ENCODE data around the gene ARHGEF28.

Gene ARHGEF28

DNA sequence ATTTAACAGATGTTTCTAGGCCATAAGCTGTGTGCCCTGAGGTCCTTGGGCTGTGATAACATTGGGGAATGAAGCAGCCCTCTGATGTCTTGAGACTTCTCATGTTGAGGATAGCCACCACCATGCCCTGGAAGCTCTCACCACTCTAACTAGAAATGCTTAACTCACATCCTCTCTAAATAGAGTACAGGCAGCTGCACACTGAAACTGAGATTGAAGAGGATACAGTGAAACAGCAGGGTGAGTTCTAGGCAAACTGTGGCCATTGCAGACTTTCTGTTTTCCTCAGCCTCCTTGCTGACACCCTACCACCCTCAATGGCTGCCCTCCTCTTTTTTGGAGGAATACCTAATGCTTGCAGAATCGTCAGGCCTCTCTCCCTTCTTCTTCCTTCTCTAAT is 38.1 kb upstream of the ARHGEF28 start:
- Histone ChIP-seq H3K4me2 (ENCODE audit: insufficient read depth, low read length) (no peak overlapping the region), H3K36me3 (ENCODE audit: insufficient read depth, low read length) (peaks cover 11% of the 10 kb centered on the region; the same call in 1 of the 2 replicates), H3K9me3 (ENCODE audit: insufficient read depth, low read length, severe bottlenecking) (no peaks in the 10 kb centered on the region), H3K9ac (ENCODE audit: low read depth, low read length) (no peak overlapping the region), H3K79me2 (ENCODE audit: insufficient read depth, low read length) (no peaks in the 10 kb centered on the region), H2AFZ (ENCODE audit: low read depth, low read length) (no peak overlapping the region), H4K20me1 (ENCODE audit: insufficient read depth, low read length) (peaks cover 6% of the 10 kb centered on the region; the same call in 1 of the 2 replicates), H3K4me3 (ENCODE audit: low read depth in 1 of 2, low read length in 2 of 2) (no peak overlapping the region), H3K27ac (ENCODE audit: low read length) (no peak overlapping the region), H3K4me1 (ENCODE audit: insufficient read depth, low read length) (no peaks in the 10 kb centered on the region), H3K27me3 (ENCODE audit: insufficient read depth, low read length, poor library complexity) (no peaks in the 10 kb centered on the region)
- TF ChIP-seq, protein P1, sequence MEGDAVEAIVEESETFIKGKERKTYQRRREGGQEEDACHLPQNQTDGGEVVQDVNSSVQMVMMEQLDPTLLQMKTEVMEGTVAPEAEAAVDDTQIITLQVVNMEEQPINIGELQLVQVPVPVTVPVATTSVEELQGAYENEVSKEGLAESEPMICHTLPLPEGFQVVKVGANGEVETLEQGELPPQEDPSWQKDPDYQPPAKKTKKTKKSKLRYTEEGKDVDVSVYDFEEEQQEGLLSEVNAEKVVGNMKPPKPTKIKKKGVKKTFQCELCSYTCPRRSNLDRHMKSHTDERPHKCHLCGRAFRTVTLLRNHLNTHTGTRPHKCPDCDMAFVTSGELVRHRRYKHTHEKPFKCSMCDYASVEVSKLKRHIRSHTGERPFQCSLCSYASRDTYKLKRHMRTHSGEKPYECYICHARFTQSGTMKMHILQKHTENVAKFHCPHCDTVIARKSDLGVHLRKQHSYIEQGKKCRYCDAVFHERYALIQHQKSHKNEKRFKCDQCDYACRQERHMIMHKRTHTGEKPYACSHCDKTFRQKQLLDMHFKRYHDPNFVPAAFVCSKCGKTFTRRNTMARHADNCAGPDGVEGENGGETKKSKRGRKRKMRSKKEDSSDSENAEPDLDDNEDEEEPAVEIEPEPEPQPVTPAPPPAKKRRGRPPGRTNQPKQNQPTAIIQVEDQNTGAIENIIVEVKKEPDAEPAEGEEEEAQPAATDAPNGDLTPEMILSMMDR (IDR thresholded peaks at IDR 0.05; ENCODE audit: borderline replicate concordance, extremely low read depth, low read length, poor library complexity, severe bottlenecking): no peak
- TF ChIP-seq EZH2 (IDR thresholded peaks at IDR 0.05; ENCODE audit: borderline replicate concordance, low read depth, low read length, severe bottlenecking): no peak
- DNase-seq: no peak
- no peak for ATAC-seq (ENCODE audit: insufficient read depth, low read depth)

DNA sequence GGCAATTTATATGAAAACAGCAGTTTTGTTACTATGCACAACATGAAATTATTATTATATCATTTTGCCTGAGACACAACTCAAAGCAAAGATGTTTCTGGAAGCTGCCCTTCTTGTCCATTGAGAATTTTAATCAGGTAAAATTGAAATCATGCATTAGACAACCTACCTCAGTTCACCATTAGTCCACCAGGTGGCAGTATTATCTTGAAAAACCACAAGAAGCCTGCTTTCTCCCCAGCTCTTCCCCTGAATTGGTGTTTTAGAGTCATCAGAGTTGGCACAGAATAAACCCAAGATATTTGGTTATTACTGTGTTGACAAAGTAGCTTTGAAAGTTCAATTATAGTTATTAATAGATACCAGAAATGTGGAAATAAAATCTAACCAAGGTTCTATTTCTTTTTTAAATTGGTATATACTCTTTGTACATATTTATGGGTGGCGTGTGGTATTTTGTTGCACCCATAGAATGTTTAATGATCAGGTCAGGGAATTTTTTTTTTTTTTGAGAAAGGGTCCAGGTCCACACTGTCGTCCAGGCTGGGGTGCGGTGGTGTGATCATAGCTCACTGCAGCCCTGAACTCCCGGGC is 34.8 kb upstream of the ARHGEF28 start:
- Histone ChIP-seq H3K4me2 (ENCODE audit: insufficient read depth, low read length) (no peak overlapping the region), H3K4me1 (ENCODE audit: insufficient read depth, low read length) (no peaks in the 10 kb centered on the region), H3K36me3 (ENCODE audit: insufficient read depth, low read length) (no peaks in the 10 kb centered on the region), H3K9me3 (ENCODE audit: insufficient read depth, low read length, severe bottlenecking) (no peaks in the 10 kb centered on the region), H3K9ac (ENCODE audit: low read depth, low read length) (no peak overlapping the region), H3K4me3 (ENCODE audit: low read depth in 1 of 2, low read length in 2 of 2) (no peak overlapping the region), H3K27me3 (ENCODE audit: insufficient read depth, low read length, poor library complexity) (no peaks in the 10 kb centered on the region), H4K20me1 (ENCODE audit: insufficient read depth, low read length) (no peaks in the 10 kb centered on the region), H3K79me2 (ENCODE audit: insufficient read depth, low read length) (no peaks in the 10 kb centered on the region), H3K27ac (ENCODE audit: low read length) (no peak overlapping the region), H2AFZ (ENCODE audit: low read depth, low read length) (no peak overlapping the region)
- TF ChIP-seq, protein P1 (IDR thresholded peaks at IDR 0.05; ENCODE audit: borderline replicate concordance, extremely low read depth, low read length, poor library complexity, severe bottlenecking): peak; percentile 90
- TF ChIP-seq EZH2 (IDR thresholded peaks at IDR 0.05; ENCODE audit: borderline replicate concordance, low read depth, low read length, severe bottlenecking): no peak
- peak; percentile 76 for ATAC-seq (ENCODE audit: insufficient read depth, low read depth)
- peak; percentile 48 for DNase-seq

DNA sequence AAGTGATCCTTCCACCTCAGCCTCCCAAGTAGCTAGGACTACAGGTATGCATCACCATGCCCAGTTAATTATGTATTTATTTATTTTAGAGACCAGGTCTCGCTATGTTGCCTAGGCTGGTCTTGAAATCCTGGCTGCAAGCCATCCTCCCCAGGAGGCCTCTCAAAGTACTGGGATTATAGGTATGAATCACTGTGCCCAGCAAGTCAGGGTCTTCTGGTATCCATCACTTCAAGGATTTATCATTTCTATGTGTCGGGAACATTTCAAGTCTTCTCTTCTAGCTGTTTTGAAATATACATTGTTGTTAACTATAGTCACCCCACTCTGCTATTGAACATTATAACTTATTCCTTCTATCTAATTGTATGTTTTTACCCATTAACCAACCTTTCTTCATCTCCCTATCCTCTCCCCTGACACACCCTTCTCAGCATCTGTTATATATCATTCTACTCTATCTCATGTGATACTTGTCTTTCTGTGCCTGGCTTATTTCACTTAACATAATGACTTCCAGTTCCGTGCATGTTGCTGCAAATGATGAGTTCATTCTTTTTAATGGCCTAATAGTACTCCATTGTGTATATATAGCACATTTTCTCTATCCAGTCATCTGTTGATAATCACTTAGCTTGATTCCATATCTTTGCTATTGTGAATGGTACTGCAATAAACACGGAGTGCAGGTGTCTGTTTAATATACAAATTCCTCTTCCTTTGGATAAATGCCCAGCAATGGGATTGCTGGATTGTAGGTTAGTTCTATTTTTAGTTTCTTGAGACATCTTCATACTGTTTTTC is 34.1 kb upstream of the ARHGEF28 start:
- no peak for TF ChIP-seq EZH2 (IDR thresholded peaks at IDR 0.05; ENCODE audit: borderline replicate concordance, low read depth, low read length, severe bottlenecking)
- TF ChIP-seq, protein P1 (IDR thresholded peaks at IDR 0.05; ENCODE audit: borderline replicate concordance, extremely low read depth, low read length, poor library complexity, severe bottlenecking): no peak
- Histone ChIP-seq H3K9ac (ENCODE audit: low read depth, low read length) (no peak overlapping the region), H3K4me3 (ENCODE audit: low read depth in 1 of 2, low read length in 2 of 2) (no peak overlapping the region), H3K27me3 (ENCODE audit: insufficient read depth, low read length, poor library complexity) (no peaks in the 10 kb centered on the region), H3K4me2 (ENCODE audit: insufficient read depth, low read length) (no peak overlapping the region), H2AFZ (ENCODE audit: low read depth, low read length) (no peak overlapping the region), H3K36me3 (ENCODE audit: insufficient read depth, low read length) (no peaks in the 10 kb centered on the region), H3K79me2 (ENCODE audit: insufficient read depth, low read length) (no peaks in the 10 kb centered on the region), H3K27ac (ENCODE audit: low read length) (no peak overlapping the region), H4K20me1 (ENCODE audit: insufficient read depth, low read length) (no peaks in the 10 kb centered on the region), H3K9me3 (ENCODE audit: insufficient read depth, low read length, severe bottlenecking) (no peaks in the 10 kb centered on the region), H3K4me1 (ENCODE audit: insufficient read depth, low read length) (no peaks in the 10 kb centered on the region)
- DNase-seq: no peak
- no peak for ATAC-seq (ENCODE audit: insufficient read depth, low read depth)

Measured in DND-41 (cell line).